Nephron (organoid): ENCODE measurements around the gene ADD1.
"Not testable (repeated sequence)": the region's sequence is repeated elsewhere in the genome, so short reads cannot be mapped to it uniquely, and the experiment has no call there.

Experiments used
- H3K27ac Mint-ChIP-seq, 3 experiments: 2 replicates each; pipeline ENCODE4 v1.8.0; 2020; ENCODE audit warnings: mixed read lengths in 3 of 3, mild to moderate bottlenecking in 2 of 3, moderate library complexity in 1 of 3
- H3K27me3 Mint-ChIP-seq: 2 replicates; pipeline ENCODE4 v1.8.0; 2021; ENCODE audit warnings: low read depth, mild to moderate bottlenecking, moderate library complexity, mixed read lengths
- H3K36me3 Mint-ChIP-seq: 2 replicates; pipeline ENCODE4 v1.8.0; 2020; ENCODE audit warnings: low read depth, mixed read lengths
- H3K4me1 Mint-ChIP-seq: 2 replicates; pipeline ENCODE4 v1.8.0; 2020; ENCODE audit warnings: mixed read lengths
- H3K4me3 Mint-ChIP-seq, 3 experiments: 2 replicates each; pipeline ENCODE4 v1.8.0; 2020; ENCODE audit warnings: mild to moderate bottlenecking in 3 of 3, mixed read lengths in 3 of 3, moderate library complexity in 2 of 3
- H3K9me3 Mint-ChIP-seq: 2 replicates; pipeline ENCODE4 v1.8.0; 2020; ENCODE audit warnings: mixed read lengths
- TF ChIP-seq, protein P1 (sequence below), 3 experiments: fragments of 200-600 bp; sonication (generic); IDR thresholded peaks; one replicate each; pipeline ENCODE4 v1.5.0; 2021; ENCODE audit warnings: antibody characterized with exemption in 3 of 3; ENCODE audit not compliant: unreplicated experiment in 3 of 3

Gene ADD1

DNA sequence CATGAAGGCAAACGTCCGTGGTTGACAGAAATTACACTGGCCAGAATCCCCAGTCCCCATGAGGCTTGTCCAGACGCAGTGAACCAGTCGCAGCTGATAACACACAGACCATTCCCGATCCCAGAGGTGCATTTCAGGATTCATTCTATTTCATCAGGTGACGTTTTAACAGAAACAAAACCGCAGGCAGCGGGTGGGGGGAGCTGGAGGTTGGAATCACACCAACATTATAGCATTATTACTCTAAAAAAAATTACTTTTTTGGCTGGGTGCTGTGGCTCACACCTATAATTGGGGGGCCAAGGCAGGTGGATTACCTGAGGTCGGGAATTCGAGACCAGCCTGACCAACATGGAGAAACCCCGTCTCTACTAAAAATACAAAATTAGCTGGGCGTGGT lies 94.3 kb downstream of the ADD1 start:
- Mint-ChIP-seq H3K36me3 (peaks cover 35% of the 10 kb centered on the region), H3K9me3 (no peaks in the 10 kb centered on the region), H3K4me3 (no peak overlapping the region), H3K27ac (no peak overlapping the region), H3K4me1 (peaks cover 22% of the 10 kb centered on the region), H3K27me3 (no peaks in the 10 kb centered on the region)
- TF ChIP-seq, protein P1, sequence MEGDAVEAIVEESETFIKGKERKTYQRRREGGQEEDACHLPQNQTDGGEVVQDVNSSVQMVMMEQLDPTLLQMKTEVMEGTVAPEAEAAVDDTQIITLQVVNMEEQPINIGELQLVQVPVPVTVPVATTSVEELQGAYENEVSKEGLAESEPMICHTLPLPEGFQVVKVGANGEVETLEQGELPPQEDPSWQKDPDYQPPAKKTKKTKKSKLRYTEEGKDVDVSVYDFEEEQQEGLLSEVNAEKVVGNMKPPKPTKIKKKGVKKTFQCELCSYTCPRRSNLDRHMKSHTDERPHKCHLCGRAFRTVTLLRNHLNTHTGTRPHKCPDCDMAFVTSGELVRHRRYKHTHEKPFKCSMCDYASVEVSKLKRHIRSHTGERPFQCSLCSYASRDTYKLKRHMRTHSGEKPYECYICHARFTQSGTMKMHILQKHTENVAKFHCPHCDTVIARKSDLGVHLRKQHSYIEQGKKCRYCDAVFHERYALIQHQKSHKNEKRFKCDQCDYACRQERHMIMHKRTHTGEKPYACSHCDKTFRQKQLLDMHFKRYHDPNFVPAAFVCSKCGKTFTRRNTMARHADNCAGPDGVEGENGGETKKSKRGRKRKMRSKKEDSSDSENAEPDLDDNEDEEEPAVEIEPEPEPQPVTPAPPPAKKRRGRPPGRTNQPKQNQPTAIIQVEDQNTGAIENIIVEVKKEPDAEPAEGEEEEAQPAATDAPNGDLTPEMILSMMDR (IDR thresholded peaks at IDR 0.05; ENCODE audit: unreplicated experiment in 3 of 3) = no peak

DNA sequence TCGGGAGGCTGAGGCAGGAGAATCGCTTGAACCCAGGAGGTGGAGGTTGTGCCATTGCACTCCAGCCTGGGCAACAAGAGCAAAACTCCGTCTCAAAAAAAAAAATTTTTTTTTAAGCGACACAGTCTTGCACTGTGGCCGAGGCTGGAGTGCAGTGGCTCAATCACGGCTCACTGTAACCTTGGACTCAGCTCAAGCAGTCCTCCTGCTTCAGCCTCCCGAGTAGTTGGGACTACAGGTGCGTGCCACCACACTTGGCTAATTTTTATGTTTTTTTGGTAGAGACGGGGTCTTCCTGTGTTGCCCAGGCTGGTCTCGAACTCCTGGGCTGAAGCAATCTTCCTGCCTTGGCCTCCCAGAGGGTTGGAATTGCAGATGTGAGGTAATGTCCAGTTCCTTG lies 94.8 kb downstream of the ADD1 start:
- H3K4me3 Mint-ChIP-seq, H3K27me3 Mint-ChIP-seq, H3K27ac Mint-ChIP-seq, H3K9me3 Mint-ChIP-seq: not testable (repeated sequence)
- Mint-ChIP-seq H3K4me1 (peaks cover 19% of the 10 kb centered on the region), H3K36me3 (peaks cover 38% of the 10 kb centered on the region)

DNA sequence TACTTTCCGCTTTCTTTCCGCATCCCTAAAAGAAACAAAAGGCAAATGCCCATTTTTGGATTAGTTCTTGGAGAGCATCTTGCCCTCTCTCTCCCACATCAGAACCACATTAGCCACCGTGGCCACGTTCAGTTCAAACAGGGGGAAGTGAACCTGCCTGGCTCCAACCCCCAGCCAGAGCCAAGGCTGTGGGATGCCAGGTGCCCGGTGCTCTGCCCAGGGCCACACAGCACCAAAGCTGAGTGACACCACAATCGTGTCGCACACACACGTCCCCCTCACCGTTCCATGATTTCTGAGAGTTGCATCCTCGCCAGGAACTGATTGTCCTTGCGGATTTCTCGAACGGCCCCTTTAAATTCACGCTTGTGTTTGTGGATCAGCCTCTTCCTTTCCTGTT lies 95.3 kb downstream of the ADD1 start:
- TF ChIP-seq, protein P1 (IDR thresholded peaks at IDR 0.05; ENCODE audit: unreplicated experiment in 3 of 3) = no peak
- no peaks in the 10 kb centered on the region for H3K27me3 Mint-ChIP-seq
- H3K27ac Mint-ChIP-seq = no peak overlapping the region
- H3K36me3 Mint-ChIP-seq = peaks cover 41% of the 10 kb centered on the region
- H3K9me3 Mint-ChIP-seq = no peaks in the 10 kb centered on the region
- peak overlapping the region; percentile 10 to 62 (median 16) for H3K4me3 Mint-ChIP-seq
- peaks cover 19% of the 10 kb centered on the region for H3K4me1 Mint-ChIP-seq

DNA sequence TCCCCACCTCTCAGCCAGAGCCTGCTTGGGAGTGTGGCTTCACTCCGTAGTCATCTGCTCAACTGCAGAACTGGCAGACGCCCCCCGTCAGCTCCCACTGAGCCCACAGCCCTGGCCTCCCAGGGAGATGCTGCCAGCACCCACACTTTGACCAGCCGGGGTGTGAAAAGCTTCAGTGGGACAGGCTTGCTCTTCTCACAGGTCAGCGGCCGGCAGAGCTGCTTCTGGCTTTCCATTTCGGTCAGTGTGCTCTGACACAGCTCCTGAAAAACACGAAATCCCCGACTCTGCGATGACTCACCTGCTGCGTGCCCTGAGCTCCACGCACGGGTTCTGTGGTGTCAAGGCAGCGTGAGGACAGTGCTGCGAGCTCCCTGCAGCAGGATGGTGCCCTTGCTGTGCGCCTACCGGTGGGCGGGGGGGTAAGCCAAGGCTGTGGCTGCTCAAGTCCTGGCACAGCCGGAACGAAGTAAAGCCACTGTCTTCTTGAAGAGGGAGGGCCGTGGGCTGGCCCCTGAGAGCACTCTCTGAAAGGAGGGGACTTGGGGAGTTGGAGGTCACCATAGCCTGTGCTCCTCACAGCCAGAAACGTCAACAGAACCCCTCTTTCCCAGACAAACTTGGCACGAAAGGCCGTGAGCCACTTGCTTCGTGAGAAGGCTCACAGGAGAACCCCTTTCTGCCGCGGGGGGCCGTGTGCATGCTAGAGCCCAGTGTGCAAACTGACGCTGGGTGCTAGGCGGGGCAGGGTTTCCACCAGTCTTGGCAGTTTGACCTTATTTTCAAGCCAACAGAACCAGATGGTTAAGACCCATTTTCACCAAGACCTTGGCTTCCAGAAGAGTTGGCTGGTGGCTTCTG lies 96.0 kb downstream of the ADD1 start:
- H3K27me3 Mint-ChIP-seq = no peaks in the 10 kb centered on the region
- no peak overlapping the region for H3K27ac Mint-ChIP-seq
- peaks cover 46% of the 10 kb centered on the region for H3K36me3 Mint-ChIP-seq
- H3K4me1 Mint-ChIP-seq = peaks cover 19% of the 10 kb centered on the region
- H3K9me3 Mint-ChIP-seq = no peaks in the 10 kb centered on the region
- TF ChIP-seq, protein P1 (IDR thresholded peaks at IDR 0.05; ENCODE audit: unreplicated experiment in 3 of 3) = no peak
- peak overlapping the region; percentile 10 to 62 (median 16) for H3K4me3 Mint-ChIP-seq

DNA sequence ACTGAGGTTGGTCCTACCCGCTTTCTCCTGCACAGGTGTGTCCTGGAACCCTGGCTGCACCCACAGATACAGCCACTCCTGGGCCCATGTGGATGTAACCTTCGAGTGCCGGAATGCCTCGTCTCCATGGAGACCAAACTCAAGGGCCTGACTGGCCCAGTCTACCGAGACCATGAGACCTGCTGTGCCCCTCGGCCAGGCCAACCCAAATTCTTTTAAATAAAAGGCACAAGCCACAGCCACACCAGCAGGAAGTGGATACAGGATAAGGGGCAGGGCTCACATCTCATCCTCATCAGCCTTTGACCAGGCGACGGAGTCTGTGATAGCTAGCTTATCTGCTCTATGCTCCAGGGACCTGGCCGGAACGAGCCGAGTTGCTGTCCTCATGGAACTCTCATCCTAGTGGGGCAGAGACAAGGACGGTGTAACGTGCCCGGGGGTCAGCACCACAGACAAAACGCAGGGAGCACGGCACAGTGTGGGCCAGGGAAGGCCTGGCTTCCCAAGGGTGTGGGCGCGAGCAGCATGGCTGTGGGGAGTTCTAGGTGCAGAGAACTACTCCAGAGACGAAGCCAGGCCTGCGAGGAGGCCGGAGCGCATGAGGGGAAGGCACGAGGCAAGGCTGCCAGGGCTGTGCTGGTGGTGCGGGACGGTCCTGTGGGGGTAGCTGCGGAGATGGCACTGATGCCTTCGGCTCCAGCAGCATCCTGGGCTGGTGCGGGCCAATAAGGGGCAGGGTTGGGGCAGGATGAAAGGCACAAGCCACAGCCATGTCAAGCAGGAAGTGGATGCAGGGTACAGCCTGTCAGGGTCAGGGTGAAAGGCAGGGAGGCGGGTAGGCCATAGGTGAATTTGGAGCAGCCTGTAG lies 96.9 kb downstream of the ADD1 start:
- Mint-ChIP-seq H3K4me3 (no peak overlapping the region), H3K27ac (no peak overlapping the region), H3K27me3 (no peaks in the 10 kb centered on the region), H3K9me3 (no peaks in the 10 kb centered on the region), H3K4me1 (peaks cover 18% of the 10 kb centered on the region), H3K36me3 (peaks cover 55% of the 10 kb centered on the region)
- TF ChIP-seq, protein P1 (IDR thresholded peaks at IDR 0.05; ENCODE audit: unreplicated experiment in 3 of 3) = no peak
